Renal pelvis (tissue), 4 donors: ENCODE measurements around the gene DUSP21. TPM values are rescaled to one million over a fixed set of nuclear protein-coding genes. Genes with fewer than 3 reads are reported as not detected.
"Not testable (repeated sequence)": the region's sequence is repeated elsewhere in the genome, so short reads cannot be mapped to it uniquely, and the experiment has no call there.

ENCODE experiments used
- DNase-seq: peaks from one replicate; pipeline ENCODE4 v3.0.0-alpha.2; 2013
- polyA plus RNA-seq, 3 donors: library from polyadenylated mRNA; unstranded; fragments of 120-200 nt; gene quantifications; one replicate each; pipeline ENCODE4 v1.2.1, GENCODE V29; 2013; ENCODE audit not compliant: insufficient read length in 3 of 3

The DUSP21 gene
- polyA plus RNA-seq, 3 donors: not detected

GRCh38 chrX:44875185-44875489 is 31.3 kb downstream of the DUSP21 start:
- no peak for DNase-seq

DNA sequence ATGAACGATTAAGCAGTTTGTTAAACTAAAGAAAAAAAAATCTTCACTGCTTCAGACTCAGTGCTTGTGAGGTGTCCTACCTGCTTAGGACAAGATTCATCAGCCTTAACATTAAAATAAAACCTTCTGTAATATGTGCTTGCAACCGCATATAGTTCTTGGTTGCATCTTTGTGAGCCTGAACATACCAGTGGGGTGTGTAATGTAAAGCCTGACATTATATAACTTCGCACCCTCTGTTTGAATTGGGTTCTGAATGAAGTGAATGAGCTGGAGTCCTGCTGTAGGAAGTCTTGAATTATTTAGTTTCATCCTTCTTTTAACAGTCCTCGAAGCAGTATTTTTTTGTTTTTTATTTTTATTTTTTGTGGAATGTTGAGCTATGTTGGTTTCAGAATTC is 32.3 kb downstream of the DUSP21 start:
- no peak for DNase-seq

GRCh38 chrX:44876767-44877166 is 32.9 kb downstream of the DUSP21 start:
- no peak for DNase-seq

DNA sequence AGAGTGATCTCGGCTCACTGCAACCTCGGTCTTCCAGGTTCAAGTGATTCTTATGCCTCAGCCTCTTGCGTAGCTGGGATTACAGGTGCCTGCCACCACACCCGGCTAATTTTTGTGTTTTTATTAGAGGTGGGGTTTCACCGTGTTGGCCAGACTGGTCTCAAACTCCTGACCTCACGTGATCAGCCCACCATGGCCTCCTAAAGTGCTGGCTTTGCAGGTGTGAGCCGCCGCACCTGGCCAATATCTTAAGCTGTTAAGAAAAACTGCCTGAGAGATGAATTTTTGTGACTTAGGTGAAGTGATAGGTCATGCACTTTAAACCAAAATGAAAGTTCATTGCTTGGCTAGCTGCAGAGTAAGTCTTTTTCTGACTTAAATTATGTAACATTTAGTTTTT is 35.0 kb downstream of the DUSP21 start:
- DNase-seq: no peak

DNA sequence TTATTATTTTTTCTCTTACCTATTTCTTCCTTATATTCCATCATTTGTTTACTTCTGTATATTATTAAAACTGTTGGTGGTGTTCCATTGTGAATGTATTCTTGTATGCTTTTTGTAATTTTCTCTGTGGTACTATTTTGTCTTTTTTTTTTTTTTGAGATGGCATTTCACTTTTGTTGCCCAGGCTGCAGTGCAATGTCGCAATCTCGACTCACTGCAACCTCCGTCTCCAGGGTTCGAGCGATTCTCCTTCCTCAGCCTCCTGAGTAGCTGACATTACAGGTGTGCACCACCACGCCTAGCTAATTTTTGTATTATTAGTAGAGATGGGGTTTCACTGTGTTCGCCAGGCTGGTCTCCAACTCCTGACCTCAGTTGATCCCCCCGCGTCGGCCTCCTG is 37.7 kb downstream of the DUSP21 start:
- no peak for DNase-seq

DNA sequence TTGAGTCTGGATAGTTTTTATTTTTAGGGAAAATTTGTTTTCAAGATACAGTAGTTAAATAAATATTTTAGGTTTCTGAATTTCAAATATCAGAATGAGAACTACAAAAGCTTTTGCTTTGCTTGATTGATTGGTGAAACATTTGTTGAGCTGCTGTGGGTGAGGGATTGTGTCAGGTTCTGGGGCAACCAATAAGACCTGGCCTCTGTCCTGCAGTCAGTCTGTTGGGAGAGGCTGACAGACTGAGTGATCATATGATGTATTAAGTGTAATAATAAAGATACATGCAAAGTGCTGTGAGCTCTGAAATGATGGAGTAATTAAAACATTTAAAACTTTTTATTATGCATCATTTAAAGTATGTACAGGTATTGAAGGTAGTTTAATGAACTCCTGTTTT is 38.8 kb downstream of the DUSP21 start:
- DNase-seq: no peak

- no peak for DNase-seq
These were observed 41.1 kb downstream of the DUSP21 start for GRCh38 chrX:44884944-44885343.

- no peak for DNase-seq
These were observed 46.0 kb downstream of the DUSP21 start for GRCh38 chrX:44889824-44890223.

GRCh38 chrX:44890247-44890646 is 46.4 kb downstream of the DUSP21 start:
- DNase-seq: no peak

DNA sequence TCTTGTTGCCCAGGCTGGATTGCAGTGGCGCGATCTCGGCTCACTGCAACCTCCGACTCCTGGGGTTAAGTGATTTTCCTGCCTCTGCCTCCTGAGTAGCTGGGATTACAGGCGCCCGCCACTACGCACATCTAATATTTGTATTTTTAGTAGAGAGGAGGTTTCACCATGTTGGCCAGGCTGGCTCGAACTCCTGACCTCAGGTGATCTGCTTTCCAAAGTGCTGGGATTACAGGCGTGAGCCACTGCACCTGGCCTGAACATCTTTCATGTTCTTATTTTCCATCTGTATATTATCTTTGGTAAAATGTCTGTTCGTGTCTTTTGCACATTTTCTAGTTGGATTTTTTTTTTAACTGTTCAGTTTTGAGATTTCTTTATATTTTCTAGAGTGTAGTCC is 46.9 kb downstream of the DUSP21 start:
- DNase-seq: not testable (repeated sequence)

- DNase-seq: no peak
These were observed 47.8 kb downstream of the DUSP21 start for GRCh38 chrX:44891642-44892041.

Other genes with a start within 250 kb of the DUSP21 start
- gene KDM6A, start 29.2 kb downstream of the DUSP21 start, polyA plus RNA-seq: 10 to 100 TPM; 25.1 to 56.1 (median 31.2) TPM